Stimulated activated CD4-positive, alpha-beta T cell treated with anti-CD3 and anti-CD28 coated beads, Interleukin-1b, Interleukin-23, amount 100 ng/mL, for 48 hours (primary cell): Measurements from ENCODE around the gene CLIP1.
"Not testable (repeated sequence)": the region's sequence is repeated elsewhere in the genome, so short reads cannot be mapped to it uniquely, and the experiment has no call there.

Source experiments
- DNase-seq: peaks from one replicate; pipeline ENCODE4 v3.0.0-alpha.2; 2020

Gene CLIP1

DNA sequence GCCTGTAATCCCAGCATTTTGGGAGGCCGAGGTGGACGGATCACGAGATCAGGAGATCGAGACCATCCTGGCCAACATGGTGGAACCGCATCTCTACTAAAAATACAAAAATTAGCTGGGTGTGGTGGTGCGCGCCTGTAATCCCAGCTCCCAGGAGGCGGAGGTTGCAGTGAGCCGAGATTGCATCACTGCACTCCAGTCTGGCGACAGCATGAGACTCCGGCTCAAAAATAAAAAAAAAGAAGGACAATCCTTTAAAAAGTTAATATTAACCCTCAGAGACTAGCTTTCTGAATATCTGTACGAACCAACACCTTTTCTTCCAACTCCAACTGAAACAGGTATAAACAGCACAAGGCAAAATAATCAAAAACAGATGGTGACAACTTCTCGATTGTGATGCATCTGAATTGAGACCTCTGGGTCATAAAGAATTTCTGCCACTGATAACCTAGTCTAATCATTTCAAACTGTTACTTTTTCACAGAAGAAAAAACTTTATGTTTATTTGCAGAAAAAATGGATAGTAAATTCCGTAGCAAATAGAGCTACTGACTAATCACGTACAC, 27.8 kb downstream of the CLIP1 start:
- DNase-seq, result no peak

DNA sequence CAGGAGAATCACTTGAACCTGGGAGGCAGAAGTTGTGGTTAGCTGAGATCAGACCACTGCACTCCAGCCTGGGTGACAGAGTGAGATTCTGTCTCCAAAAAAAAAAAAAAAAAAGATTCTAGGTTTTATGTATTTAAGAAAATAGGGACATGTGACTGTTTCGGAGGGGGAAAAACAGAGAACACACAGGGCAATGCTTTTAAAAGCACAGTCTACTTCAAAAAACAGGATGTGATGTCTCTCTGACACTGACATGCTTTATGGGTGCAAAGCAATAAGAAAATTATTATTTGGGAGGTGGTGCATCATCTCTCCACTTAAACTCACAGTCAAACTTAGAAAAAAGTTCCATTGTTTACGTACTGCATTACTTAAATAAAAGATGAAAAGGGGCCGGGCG, 28.7 kb downstream of the CLIP1 start:
- no peak for DNase-seq

DNA sequence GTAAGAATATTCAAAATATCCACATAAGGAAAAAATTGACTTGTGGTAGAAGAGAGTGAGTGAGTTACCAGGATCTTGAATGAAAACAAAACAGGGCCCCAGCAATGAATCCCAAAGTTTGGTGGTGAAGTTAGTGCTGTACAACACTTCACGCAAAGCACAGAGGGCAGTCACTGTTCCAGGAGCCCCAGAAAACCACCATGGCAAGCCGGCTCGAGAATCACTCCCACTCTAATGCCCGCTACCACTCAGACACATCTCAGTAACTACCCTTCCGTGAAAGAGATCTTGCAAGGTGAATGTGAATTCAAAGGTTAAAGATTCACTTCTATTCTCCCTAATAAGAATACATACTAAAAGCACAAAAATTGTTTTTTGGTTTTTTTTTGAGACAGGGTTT, 30.1 kb downstream of the CLIP1 start:
- DNase-seq, result no peak

DNA sequence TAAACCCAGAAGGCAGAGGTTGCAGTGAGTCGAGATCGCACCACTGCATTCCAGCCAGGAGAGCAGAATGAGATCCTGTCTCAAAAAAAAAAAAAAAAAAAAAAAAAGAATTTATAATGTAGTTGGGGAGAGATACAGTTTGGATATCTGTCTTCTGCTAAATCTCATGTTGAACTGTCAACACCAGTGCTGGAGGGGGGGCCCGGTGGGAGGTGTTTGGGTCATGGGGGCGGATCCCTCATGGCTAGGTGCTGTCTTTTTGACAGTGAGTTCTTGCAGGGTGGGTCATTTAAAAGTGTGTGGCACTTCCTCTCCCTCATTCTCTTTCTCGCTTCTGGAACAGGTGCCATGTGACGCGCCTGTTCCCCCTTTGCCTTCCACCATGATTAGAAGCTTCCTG, 32.8 kb downstream of the CLIP1 start:
- DNase-seq, result no peak

DNA sequence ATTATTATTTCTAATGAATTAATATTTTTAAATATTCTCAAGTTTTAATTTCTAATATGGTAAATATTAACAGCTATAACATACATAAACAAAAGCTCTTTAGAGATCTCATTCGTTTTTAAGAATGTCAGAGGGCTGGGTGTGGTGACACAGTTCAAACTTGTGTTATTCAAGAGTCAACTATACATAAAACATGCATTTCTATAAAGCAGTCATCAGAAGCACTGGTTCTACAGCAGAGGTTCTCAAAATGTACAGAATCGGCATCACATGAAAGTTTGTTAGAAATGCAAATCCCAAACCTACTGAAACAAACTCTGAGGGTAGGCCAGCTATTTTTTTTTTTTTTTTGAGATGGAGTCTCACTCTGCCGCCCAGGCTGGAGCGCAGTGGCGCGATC, 34.6 kb downstream of the CLIP1 start:
- DNase-seq, result no peak

DNA sequence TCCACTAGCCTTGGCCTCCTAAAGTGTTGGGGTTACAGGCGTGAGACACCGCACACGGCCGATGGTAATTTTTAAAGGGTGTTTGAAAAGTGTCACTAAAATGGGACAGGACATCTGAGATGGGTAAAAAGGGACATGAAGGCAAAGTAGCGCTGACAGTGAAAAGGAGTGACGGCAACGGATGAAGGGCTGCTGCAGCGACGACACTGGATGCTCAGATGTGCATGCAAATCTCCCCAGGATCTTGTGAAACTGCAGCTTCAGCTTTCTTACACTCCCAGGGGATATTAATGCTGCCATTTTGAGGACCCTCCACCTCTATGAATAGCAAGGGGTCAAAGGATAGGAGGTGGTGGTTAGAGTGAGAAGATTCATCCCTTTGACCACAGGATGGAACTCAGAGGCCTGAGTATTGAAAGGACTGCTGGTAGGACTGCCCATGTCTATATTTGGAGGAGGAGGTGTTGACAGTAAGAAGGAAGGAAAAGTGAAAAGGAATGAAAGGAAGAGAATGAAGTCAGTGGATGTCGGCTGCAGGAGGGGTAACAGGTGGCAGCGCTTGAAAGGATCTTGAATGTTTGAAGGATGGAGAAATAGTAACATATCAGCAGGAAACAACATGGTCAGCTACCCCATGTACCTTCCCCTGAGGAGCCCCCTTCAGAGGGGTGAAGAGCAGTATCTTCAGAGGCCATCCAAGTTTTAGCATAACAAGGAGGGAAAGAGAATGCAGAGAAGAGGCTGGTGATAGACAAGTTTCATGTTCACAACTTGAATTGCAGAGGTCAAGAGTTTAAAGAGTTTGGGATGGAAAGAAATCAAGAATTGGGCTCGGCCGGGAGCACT, 37.1 kb downstream of the CLIP1 start:
- no peak for DNase-seq

DNA sequence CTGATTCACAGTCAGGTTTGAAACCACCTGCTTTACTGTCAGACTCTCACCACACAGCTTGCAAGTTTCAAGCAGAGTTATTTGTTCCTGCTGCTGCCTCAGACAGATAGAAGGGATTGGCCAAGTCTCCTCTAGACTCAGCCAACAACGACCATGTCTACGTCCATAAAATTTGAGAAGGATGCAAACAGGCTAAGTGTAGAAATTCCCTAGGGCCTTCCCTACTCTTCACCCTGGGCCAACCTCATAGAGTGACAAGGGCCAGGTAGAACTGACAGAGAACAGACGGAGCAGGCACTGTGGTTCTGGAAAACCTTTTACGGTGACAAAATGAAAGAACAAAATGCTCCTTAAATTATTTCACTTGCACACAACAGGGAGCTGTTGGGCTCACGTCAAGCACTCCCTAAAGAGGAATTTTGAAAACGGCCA, 39.5 kb downstream of the CLIP1 start:
- no peak for DNase-seq

DNA sequence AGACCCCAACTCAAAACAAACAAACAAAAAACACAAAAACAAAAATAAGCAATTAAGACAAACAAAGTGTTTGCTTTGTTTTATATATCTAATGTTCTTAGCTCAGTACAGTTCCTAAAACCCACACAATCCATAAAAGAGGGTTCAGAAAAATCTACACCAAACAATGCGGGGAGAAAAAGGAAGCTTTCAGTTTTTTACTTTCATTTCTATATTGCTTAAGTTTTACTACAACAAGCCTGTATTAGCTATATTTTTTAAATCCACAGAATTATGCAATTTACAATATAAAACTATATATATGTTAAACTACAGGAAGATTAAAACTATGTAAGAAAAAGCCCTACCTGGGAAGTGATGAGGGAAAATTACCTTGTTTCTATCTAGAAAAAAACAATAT, 41.4 kb downstream of the CLIP1 start:
- no peak for DNase-seq

DNA sequence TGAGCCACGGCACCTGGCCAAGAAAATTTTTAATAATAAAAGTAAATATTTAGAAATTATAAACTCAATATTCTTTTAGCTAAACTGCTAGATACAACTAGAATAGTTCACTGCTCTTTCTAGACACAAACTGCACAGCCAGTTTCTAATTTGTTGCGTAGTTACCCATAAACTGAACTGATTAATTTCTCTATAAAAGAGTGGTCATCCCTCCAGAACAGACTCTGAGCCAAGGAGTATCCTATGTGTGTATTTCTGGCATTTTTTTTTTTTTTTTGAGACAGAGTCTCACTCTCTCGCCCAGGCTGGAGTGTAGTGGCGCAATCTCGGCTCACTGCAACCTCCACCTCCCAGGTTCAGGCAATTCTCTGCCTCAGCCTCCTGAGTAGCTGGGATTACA, 45.7 kb downstream of the CLIP1 start:
- DNase-seq, result not testable (repeated sequence)

DNA sequence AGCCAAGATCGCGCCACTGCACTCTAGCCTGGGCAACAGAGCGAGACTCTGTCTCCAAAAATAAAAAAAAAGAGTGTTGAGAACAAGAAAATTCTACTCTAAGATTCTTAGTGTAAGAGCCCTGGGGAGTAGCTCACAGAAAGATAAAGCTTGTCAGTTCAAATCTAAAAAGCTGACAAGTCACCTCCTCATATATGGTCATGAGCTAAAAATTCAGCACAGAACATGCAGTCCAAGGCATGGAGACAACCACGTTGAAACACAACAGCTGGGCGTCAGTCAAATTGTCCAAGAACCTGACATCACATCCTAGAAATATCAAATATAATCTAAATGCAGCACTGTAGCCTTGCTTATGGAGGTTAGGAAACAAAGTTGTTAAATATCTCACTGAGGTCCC, 47.8 kb downstream of the CLIP1 start:
- DNase-seq, result no peak

DNA sequence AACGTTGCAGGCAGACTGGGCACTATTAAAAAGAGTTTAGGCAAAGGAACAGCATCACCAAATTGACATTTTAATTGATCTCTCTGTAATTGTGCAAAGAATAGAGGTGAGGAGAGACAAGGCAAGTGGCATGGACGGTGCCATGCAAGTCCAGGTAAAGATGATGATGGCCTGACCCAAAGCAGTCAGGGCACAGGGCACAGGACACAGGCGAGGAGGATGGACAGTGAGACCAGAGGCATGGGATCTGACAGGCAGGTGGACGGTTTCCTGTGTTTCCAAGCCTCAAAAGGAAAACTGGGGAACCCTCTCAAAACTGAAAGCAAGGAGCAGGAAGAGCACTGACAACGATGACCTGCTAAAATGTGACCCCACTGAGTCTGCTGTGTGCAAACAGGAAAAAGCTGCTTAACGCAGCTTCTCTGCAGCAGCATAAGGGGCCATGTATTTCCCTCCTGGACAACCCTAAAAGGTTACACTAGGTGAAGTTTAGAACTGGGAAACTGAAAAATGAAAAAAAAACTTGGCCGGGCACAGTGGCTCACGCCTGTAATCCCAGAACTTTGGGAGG, 50.9 kb downstream of the CLIP1 start:
- DNase-seq, result no peak

DNA sequence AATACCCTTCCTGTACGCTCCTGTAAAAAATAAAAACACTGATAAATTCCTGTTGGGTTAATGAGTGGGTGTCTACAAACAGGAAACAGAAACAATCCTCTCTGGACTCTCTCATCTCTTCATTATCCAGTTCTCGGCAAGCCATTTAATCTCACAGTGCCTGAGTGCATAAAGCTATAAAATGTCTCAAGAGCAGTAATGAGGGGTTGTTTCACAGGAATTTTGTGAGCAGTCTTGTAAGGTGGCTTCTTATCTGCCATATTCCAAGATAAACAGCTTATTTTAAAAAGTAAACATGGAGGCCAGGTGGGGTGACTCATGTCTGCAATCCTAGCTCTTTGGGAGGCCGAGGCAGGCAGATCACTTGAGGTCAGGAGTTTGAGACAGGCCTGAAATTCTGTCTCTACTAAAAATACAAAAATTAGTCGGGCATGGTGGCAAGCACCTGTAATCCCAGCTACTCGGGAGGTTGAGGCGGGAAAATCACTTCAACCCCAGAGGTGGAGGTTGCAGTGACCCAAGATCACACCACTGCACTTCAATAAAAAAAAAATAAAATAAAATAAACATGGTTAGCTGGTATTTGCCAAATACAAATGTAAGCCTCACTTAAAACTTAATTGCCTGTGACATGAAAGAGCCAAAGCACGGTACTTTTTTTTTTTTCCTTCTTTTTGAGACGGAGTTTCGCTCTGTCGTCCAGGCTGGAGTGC, 54.0 kb downstream of the CLIP1 start:
- no peak for DNase-seq

DNA sequence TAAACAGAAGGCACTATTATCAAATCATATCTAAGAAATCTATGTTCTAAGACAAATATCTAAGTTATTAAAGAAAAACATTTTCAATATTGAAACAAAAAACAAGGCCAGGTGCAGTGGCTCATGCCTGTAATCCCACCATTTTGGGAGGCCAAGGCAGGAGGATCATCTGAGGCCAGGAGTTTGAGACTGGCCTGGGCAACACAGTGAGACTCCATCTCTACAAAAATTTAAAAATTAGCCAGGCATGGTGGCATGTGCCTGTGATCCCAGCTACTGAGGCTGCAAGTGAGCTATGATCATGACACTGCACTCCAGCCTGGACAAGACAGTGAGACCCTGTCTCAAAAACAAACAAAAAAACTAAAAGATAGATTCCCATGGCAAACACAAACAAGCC, 54.8 kb downstream of the CLIP1 start:
- DNase-seq, result not testable (repeated sequence)

DNA sequence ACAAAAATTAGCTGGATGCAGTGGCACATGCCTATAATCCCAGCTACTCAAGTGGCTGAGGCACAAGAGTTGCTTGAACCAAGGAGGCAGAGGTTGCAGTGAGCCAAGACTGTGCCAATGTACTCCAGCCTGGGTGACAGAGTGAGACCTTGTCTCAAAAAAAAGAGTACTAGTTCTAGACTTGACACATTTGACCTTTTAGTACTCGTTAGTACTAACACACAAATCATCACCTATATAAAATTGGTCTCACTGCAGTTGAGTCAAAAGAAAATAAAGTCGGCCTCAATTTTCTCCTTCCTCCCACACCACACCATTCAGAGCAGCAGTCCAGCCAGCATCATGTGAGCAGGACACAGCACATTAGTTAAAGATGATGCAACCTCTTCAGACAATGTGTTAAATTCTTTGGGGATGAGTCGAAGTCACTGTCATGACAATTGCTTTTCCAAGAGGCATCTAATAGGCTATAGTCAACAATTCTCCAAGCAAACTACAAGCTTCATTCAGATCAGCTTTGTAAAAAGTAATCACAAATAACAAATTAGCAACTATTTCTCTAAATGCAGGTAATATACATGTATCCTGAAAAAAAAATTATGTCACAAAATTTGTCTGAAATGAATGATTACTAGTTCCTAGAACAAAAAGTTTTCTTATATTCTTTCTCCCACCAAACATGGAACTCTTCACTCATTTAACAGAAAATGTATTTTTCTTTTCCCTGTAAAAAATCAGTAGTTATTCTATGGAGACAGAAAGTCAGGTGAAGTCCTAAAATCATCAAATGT, 55.6 kb downstream of the CLIP1 start:
- peak; percentile 23 for DNase-seq

DNA sequence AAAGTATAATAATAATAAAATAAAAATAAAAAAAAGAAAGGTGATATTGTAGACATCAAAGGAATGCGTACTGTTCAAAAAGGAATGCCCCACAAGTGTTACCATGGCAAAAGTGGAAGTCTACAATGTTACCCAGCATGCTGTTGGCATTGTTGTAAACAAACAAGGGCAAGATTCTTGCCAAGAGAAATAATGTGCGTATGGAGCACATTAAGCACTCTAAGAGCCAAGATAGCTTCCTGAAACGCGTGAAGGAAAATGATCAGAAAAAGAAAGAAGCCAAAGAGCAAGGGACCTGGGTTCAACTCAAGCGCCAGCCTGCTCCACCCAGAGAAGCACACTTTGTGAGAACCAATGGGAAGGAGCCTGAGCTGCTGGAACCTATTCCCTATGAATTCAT, 57.2 kb downstream of the CLIP1 start:
- not testable (repeated sequence) for DNase-seq

DNA sequence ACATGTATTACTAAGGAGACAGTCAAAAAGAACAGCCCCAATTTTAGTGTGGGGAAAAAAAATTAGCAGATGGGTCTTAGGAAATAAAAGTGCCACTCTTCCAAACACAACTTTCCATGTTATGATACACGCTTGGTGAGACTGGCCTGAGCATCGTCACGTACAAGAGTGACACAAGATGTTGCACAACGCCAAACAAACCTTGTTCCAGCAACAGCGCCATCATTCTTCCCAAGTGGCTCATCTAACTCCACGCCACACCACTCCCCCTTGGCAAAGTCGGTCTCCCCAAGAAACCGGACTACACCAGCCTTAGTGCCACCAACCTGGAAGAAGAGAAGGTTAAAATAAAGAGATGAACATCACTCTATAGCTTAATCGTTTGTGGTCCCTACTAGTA, 58.7 kb downstream of the CLIP1 start:
- no peak for DNase-seq

DNA sequence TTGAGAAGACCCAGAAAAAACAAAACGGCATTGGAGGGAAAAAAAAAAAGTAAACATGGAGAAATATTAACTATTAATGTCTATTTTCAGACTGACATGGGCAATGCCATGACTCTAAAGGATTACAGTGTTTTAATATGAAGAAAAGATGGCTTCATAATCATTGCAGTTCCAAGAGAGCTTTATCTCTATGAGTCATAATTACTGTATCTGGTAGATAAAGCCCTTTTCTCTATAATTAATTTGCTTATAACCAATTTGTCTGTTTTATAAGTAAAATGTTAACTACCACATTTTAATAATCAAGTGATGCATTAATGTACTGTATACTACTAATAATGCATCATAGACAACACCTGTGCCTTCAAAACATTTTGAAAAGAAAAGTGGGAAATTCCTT, 59.7 kb downstream of the CLIP1 start:
- no peak for DNase-seq

DNA sequence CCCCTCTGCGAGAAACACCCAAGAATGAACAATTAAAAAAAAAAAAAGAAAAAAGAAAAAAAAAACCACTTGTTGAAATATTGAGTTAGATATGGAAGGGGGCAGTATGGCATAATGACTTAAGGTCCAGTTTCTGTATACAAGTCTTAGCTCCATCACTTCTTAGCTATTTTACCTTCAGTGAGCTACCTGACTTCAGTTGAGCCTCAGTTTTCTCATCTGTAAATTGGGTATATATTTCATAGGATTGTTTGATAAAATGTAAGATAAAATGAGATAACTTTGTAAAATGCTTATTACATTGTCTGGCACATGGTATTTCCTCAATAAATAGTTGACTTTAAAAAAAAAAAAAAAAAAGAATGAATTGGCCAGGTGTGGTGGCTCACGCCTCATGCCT, 64.1 kb downstream of the CLIP1 start:
- not testable (repeated sequence) for DNase-seq

DNA sequence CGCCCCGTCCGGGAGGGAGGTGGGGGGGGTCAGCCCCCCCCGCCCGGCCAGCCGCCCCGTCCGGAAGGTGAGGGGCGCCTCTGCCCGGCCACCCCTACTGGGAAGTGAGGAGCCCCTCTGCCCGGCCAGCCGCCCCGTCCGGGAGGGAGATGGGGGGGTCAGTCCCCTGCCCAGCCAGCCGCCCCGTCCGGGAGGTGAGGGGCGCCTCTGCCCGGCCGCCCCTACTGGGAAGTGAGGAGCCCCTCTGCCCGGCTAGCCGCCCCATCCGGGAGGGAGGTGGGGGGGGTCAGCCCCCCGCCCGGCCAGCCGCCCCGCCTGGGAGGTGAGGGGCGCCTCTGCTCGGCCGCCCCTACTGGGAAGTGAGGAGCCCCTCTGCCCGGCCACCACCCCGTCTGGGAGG, 64.9 kb downstream of the CLIP1 start:
- not testable (repeated sequence) for DNase-seq

DNA sequence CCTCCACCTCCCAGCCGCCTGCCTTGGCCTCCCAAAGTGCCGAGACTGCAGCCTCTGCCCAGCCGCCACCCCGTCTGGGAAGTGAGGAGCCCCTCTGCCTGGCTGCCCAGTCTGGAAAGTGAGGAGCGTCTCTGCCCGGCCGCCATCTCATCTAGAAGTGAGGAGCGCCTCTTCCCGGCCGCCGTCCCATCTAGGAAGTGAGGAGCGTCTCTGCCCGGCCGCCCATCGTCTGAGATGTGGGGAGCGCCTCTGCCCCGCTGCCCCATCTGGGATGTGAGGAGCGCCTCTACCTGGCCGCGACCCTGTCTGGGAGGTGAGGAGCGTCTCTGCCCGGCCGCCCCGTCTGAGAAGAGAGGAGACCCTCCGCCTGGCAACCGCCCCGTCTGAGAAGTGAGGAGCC, 65.5 kb downstream of the CLIP1 start:
- not testable (repeated sequence) for DNase-seq

DNA sequence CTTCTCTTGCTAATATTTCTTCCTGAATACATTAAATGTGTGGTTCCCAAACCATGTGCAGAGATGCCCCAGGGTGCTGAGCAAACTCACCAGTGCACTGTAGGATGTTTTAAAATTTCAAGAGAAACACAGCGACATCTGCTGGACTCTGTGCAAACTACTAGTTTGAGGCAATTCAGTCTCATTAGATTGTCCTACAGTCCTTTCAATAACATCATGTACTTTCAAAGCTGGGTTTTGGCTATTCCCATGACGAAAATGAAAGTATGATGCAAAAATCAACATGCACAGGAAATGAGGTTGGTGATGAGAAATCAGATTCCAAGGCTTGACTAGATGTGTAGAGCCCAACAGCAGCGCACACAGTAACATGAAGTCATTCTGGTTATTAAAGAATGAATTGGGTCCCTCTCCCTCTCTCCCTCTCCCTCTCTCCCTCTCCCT, 66.3 kb downstream of the CLIP1 start:
- DNase-seq, result peak; percentile 44

DNA sequence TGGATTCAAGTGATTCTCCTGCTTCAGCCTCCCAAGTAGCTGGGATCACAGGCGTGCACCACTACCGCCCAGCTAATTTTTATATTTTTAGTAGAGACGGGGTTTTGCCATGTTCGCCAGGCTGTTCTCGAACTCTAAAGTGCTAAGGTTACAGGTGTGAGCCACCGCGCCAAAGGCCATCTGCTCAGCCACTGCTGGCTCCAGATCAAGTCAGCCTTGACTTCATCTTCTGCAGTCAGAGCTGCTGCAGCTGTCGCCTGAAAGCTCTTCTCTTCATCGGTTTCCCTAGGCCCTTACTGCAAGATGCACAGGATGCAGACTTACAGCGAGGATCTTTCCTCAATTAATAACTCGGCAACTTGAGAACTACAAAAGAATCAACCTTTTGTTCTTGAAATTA, 66.8 kb downstream of the CLIP1 start:
- DNase-seq, result no peak
